Large intestine (tissue), 3 donors: ENCODE data around the gene TMEM151B. TPM values are rescaled to one million over a fixed set of nuclear protein-coding genes. Genes with fewer than 3 reads are reported as not detected.
"Not testable (repeated sequence)": the region's sequence is repeated elsewhere in the genome, so short reads cannot be mapped to it uniquely, and the experiment has no call there.

Source experiments
- DNase-seq, 2 donors: peaks; one replicate each; pipeline versions ENCODE4 v3.0.0 to v3.0.0-alpha.2; 2013
- H3K27ac ChIP-seq: one replicate; pipeline ENCODE4 v1.5.1; 2013; ENCODE audit warnings: low read length
- H3K27me3 ChIP-seq: 2 replicates; pipeline ENCODE4 v1.6.1; 2013; ENCODE audit warnings: low read length; ENCODE audit not compliant: control insufficient read depth, insufficient read depth
- H3K36me3 ChIP-seq: 2 replicates; pipeline ENCODE4 v1.6.1; 2013; ENCODE audit warnings: low read length; ENCODE audit not compliant: control insufficient read depth, insufficient read depth
- H3K4me1 ChIP-seq: one replicate; pipeline ENCODE4 v1.6.1; 2013; ENCODE audit warnings: low read length; ENCODE audit not compliant: control insufficient read depth, insufficient read depth
- H3K4me3 ChIP-seq: one replicate; pipeline ENCODE4 v1.5.1; 2013; ENCODE audit warnings: low read length
- H3K9me3 ChIP-seq: one replicate; pipeline ENCODE4 v1.6.1; 2013; ENCODE audit warnings: mild to moderate bottlenecking, low read depth, low read length, moderate library complexity; ENCODE audit not compliant: control insufficient read depth
- WGBS: methylation state at CpG from one replicate; pipeline ENCODE4 v1.1.5; 2013; ENCODE audit warnings: low lambda C conversion rate; ENCODE audit not compliant: insufficient coverage; 5-methylcytosine and 5-hydroxymethylcytosine counted together
- polyA plus RNA-seq: library from polyadenylated mRNA; unstranded; fragments of 120-200 nt; gene quantifications from one replicate; pipeline ENCODE4 v1.2.1, GENCODE V29; 2013

Gene TMEM151B
- polyA plus RNA-seq, 1 donor, result 3.2 TPM

GRCh38 chr6:44317136-44317631 is 46.9 kb downstream of the TMEM151B start:
- 76% methylated on average over 3 of the region's 9 CpGs for WGBS
- not testable (repeated sequence) for H3K27ac ChIP-seq, H3K4me3 ChIP-seq, H3K36me3 ChIP-seq, DNase-seq, H3K9me3 ChIP-seq, H3K4me1 ChIP-seq
- H3K27me3 ChIP-seq, result peaks cover 14% of the 10 kb centered on the region

- WGBS, result no CpG with 5 or more reads among the region's 3 CpGs
- Histone ChIP-seq H3K9me3 (no peaks in the 10 kb centered on the region), H3K36me3 (no peaks in the 10 kb centered on the region), H3K27ac (no peak overlapping the region), H3K4me1 (no peaks in the 10 kb centered on the region), H3K4me3 (no peak overlapping the region), H3K27me3 (peaks cover 14% of the 10 kb centered on the region)
- DNase-seq, result no peak
Measured at GRCh38 chr6:44321210-44321609, 51.0 kb downstream of the TMEM151B start.

- Histone ChIP-seq H3K36me3 (no peaks in the 10 kb centered on the region), H3K27me3 (peaks cover 30% of the 10 kb centered on the region), H3K4me1 (no peaks in the 10 kb centered on the region), H3K9me3 (no peaks in the 10 kb centered on the region), H3K27ac (no peak overlapping the region), H3K4me3 (no peak overlapping the region)
- no peak for DNase-seq
Measured at GRCh38 chr6:44327096-44327495, 56.8 kb downstream of the TMEM151B start.

- Histone ChIP-seq H3K4me3 (no peak overlapping the region), H3K27ac (no peak overlapping the region), H3K27me3 (peaks cover 34% of the 10 kb centered on the region), H3K9me3 (no peaks in the 10 kb centered on the region), H3K4me1 (no peaks in the 10 kb centered on the region), H3K36me3 (no peaks in the 10 kb centered on the region)
- no peak for DNase-seq
- no CpG with 5 or more reads among the region's 2 CpGs for WGBS
Measured at GRCh38 chr6:44327760-44328159, 57.5 kb downstream of the TMEM151B start.

- peaks cover 33% of the 10 kb centered on the region for H3K27me3 ChIP-seq
- H3K4me3 ChIP-seq, H3K9me3 ChIP-seq, H3K36me3 ChIP-seq, DNase-seq, H3K4me1 ChIP-seq, H3K27ac ChIP-seq: not testable (repeated sequence)
- WGBS, result no CpG with 5 or more reads among the region's 9 CpGs
Measured at GRCh38 chr6:44328203-44328602, 58.0 kb downstream of the TMEM151B start.

- no peaks in the 10 kb centered on the region for H3K36me3 ChIP-seq
- no CpG with 5 or more reads among the region's 5 CpGs for WGBS
- no peak overlapping the region for H3K4me3 ChIP-seq
- no peak for DNase-seq
- no peaks in the 10 kb centered on the region for H3K4me1 ChIP-seq
- no peaks in the 10 kb centered on the region for H3K9me3 ChIP-seq
- H3K27me3 ChIP-seq, result peaks cover 32% of the 10 kb centered on the region
- no peak overlapping the region for H3K27ac ChIP-seq
Measured at GRCh38 chr6:44329858-44330257, 59.6 kb downstream of the TMEM151B start.

- DNase-seq, result no peak
- no CpG with 5 or more reads among the region's 7 CpGs for WGBS
- H3K36me3 ChIP-seq, result no peaks in the 10 kb centered on the region
Measured at GRCh38 chr6:44332585-44332984, 62.3 kb downstream of the TMEM151B start.

GRCh38 chr6:44333273-44333919 is 63.1 kb downstream of the TMEM151B start:
- no peak overlapping the region for H3K4me3 ChIP-seq
- H3K36me3 ChIP-seq, result no peaks in the 10 kb centered on the region
- DNase-seq, result no peak
- no CpG with 5 or more reads among the region's 11 CpGs for whole genome bisulfite sequencing
- no peaks in the 10 kb centered on the region for H3K9me3 ChIP-seq
- peaks cover 27% of the 10 kb centered on the region for H3K27me3 ChIP-seq
- H3K27ac ChIP-seq, result no peak overlapping the region
- no peaks in the 10 kb centered on the region for H3K4me1 ChIP-seq

More at GRCh38 chr6:44332585-44332984, 62.3 kb downstream of the TMEM151B start:
- Histone ChIP-seq H3K4me1 (no peaks in the 10 kb centered on the region), H3K9me3 (no peaks in the 10 kb centered on the region), H3K4me3 (no peak overlapping the region), H3K27ac (no peak overlapping the region), H3K27me3 (peaks cover 30% of the 10 kb centered on the region)

- peaks cover 25% of the 10 kb centered on the region for H3K27me3 ChIP-seq
- no peak overlapping the region for H3K27ac ChIP-seq
- H3K4me3 ChIP-seq, result no peak overlapping the region
- H3K9me3 ChIP-seq, result no peaks in the 10 kb centered on the region
- WGBS, result 80% methylated on average over 1 of the region's 5 CpGs
- H3K4me1 ChIP-seq, result no peaks in the 10 kb centered on the region
- DNase-seq, result no peak
- H3K36me3 ChIP-seq, result no peaks in the 10 kb centered on the region
Measured at GRCh38 chr6:44333942-44334341, 63.7 kb downstream of the TMEM151B start.

GRCh38 chr6:44335631-44336030 is 65.4 kb downstream of the TMEM151B start:
- Histone ChIP-seq H3K27ac (no peak overlapping the region), H3K4me1 (no peaks in the 10 kb centered on the region), H3K36me3 (no peaks in the 10 kb centered on the region), H3K9me3 (no peaks in the 10 kb centered on the region), H3K27me3 (peaks cover 13% of the 10 kb centered on the region), H3K4me3 (no peak overlapping the region)
- no peak for DNase-seq
- WGBS, result no CpG with 5 or more reads among the region's 1 CpG
